Endometrium (tissue), 2 donors: Measurements from ENCODE around the gene CAMK2B.

ENCODE experiments used
- FAIRE-seq: peaks from 2 replicates; lab custom pipeline; 2012; peaks lifted over from hg19 to GRCh38; lab: Jason Lieb, UNC
- donor health status: control.
- donor health status: control.

CAMK2B gene

DNA sequence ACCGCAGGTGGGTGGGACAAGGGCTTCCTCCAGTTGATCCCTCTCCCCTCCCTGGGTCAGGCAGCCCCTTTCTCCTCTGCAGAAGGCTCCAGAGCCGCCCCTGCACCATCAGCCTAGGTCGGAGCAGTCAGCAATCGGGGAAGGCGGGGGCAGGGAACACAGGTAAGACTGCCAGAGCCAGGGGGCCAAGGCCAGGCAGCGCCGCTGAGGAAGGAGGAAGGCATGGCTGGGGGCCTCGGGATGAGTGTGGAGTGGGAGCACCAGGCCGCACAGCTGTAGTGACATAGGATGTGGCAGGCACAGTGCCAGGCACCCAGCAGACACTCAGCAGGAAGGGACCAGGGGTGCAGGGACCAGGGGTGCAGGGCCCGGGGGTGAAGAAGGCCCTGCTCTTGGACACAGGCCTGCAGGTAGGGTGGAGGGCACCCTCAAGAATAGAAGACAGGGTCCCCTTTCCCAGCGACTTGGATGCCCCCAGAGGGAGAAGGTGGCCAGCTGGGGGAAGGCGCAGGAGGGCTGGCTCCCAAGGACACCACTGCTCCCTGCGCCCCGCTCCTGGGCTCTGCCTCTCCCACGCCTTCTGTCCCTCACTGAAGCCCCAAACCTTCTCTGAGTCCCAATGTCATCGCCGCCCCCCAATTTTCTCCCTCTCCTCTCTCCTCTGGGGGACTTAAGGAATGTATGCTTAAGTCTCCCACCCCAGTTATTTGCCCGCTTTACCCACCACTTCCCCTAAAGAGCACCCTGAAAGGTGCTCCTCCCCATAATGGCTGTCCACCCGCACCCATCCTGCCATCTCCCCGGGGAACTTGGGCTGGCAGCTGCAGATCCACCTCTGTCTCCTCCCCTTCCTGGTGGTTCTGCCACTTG is 38.5 kb downstream of the CAMK2B start:
- FAIRE-seq = no peak

- no peak for FAIRE-seq
Measured at GRCh38 chr7:44286182-44286617, 39.2 kb downstream of the CAMK2B start.

- FAIRE-seq = no peak
Measured at GRCh38 chr7:44285561-44285960, 39.8 kb downstream of the CAMK2B start.

DNA sequence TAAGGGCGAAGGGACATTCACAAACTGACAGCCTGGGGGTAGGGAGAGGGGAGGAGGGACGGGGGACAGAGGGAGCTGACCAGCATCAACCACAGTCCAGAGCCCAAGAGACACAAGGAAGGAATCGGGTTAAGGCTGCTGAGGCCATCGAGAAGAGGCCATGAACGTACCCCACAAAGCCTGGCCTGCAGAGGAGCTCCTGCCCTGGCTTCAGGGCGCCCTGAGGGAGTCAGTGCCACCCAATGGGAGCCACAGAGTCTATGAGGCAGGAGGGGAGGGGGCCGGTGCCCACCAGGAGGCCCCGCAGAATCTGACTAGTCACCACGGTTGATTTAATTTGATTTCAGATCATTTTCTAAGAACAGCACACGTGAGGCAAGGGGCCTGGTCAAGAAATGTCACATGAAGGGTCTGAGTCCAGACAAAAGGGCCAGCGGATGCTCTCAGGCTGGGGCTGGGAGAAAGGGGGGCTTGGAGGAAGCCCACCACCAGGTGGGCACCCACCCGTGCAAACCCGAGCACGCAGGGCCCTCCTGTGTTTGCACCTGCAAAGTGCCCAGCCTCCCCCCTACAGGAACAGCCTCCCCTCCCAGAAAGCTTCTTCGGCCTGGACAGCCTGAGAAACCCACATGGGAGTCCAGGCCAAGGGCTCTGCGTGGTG is 40.4 kb downstream of the CAMK2B start:
- FAIRE-seq = no peak

GRCh38 chr7:44284216-44284615 is 41.2 kb downstream of the CAMK2B start:
- FAIRE-seq = no peak

- FAIRE-seq = no peak
Measured at GRCh38 chr7:44283381-44284211, 41.8 kb downstream of the CAMK2B start.

DNA sequence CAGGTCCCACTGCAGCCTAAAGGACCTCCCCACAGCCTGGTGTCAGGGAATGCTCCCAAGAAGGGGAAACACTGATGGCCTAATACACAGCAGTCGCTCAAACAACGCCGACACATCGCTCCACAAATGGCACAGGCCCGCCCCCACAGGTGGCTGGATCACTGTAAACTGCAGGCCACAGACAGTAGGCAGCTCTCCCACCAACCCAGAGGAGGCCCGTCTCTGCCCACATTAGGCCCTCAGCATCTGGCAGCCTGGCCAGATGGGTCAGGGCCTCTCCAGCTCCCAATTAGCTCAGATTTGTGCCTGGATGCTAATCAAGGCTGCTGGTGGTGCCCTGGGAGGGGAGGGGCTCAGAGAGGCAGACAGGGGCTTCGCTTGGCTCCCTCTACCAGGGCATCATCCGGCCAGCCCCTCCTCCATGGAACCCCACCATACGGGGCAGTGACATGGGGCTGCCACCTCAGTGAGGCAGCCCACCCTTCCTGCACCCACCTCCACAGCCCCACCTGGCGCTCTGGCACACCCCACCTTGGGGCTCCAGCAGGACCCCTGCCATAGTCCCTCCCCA is 42.7 kb downstream of the CAMK2B start:
- no peak for FAIRE-seq

DNA sequence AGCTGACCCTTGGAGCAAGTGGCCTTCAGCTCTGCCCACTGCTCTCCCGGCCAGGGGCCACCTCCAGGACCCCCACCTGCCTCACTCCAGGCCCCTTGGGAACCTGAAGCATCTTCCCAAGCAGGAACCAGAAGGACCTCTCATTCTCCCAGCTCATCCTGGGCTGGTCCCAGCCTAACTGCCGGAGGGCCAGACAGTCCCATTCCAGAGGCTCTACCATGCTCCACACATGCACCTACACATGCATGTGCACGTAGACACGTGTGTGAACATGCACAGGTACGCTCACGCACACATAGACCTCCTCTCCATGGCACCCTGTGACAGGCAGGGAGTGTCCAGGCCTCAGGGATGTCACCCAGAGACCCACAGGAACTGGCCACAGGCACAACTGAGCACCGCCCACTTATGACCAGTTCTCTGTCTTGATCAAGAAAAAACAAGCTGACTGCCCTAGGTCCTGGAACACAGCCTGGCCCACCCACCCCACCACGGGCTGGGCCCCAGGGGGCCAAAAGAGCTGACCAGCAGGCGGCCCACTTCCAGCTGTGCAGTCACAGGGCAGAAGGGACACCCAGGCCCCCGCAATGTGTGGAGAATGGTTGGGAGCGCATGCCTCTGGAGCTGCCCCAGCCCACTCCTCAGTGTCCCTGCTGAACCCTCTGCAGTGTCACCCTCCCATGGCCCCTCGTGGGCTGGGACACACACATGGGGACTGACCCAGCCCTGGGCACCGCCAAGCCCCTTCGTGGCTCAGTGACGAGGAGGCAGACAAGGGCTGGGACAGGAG is 43.4 kb downstream of the CAMK2B start:
- no peak for FAIRE-seq

- FAIRE-seq = no peak
Measured at GRCh38 chr7:44280993-44281721, 44.2 kb downstream of the CAMK2B start.

GRCh38 chr7:44280636-44280992 is 44.8 kb downstream of the CAMK2B start:
- FAIRE-seq = no peak

GRCh38 chr7:44279731-44280505 is 45.5 kb downstream of the CAMK2B start:
- FAIRE-seq = no peak

GRCh38 chr7:44279286-44279685 is 46.1 kb downstream of the CAMK2B start:
- no peak for FAIRE-seq

DNA sequence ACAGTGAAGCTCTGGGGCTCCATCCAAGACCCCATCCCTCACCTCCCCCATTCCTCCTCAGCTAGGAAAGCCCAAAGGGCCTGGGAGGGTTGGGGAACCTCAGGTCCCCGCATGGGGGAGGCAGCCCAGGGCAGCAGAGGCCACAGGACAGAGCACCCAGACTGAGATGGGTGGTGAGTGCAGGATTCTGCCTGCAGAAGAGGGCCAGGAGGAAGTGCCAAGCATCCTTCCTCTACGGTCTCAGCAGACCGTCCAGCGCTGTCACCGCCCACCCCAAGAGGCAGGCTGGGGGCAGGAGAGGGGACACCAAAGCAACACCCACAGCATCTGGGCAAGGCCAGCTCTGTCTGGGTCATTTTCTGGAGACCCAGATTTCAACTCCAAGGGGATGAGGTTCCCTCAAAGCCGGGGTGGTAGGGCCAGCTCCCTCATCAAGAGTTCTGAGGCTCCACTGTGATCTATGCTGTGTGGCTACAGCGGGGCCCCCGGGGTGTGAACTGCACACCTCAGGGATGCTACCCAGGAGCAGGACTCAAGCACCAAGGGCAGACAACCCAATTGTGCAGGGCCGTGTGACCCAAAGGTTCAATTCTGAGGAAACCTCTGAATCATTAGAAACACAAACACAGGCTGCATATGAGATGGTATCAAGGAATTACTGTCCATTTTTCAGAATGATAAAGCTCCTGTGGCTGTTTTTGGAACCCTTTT is 46.8 kb downstream of the CAMK2B start:
- FAIRE-seq = no peak

DNA sequence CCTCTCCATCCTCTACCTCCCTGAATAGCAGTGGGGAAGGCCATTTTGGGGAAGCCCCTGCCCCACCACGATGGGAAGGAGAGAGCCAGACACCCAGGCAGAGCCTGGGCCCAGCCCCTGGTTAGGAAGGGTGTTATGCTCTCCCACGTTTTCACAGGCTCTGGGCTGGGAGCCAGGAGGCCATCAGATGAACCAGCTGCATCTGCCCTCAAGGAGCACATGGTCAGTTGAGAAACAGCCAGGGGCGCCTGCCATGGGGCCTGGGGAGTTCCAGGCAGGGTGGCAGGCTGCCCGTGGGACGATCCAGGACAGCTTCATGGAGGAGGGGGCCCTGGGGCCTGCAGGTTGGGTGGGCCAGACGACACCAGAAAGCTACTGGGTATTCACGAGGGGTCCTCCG is 47.5 kb downstream of the CAMK2B start:
- FAIRE-seq = no peak

GRCh38 chr7:44277391-44277790 is 48.0 kb downstream of the CAMK2B start:
- no peak for FAIRE-seq

DNA sequence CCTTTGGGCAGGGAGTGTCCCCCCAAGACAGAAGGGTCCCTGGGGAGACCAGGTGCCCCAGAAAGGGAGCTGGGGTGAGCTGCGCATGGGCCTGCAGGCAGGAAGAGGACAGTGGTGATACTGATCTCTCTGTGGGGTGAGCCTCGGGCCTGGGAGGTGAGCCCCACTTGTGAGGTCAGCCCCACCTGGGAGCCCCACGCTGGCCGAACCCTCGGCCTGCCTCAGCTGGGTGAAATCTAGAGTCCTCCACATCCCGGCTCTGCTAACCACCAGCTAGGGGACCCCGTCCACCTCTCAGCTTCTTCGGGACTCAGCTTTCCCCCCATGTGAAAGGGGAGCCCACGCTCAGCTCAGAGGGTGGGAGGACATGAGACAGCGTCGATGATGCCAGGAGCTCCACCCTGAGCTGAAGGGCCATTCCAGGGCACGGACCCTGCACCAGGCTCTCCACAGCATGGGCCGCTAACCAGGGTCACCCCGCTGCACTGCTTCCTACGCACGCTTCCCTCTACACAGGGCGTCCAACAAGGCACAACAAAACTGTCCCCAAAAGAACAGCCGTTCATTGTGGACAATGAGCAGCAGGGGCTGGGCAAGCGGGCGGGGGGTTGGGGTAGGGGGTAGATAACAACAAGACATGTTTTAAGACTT is 48.7 kb downstream of the CAMK2B start:
- no peak for FAIRE-seq

- FAIRE-seq = no peak
Measured at GRCh38 chr7:44275957-44276570, 49.3 kb downstream of the CAMK2B start.

- FAIRE-seq = no peak
Measured at GRCh38 chr7:44275146-44275545, 50.2 kb downstream of the CAMK2B start.

DNA sequence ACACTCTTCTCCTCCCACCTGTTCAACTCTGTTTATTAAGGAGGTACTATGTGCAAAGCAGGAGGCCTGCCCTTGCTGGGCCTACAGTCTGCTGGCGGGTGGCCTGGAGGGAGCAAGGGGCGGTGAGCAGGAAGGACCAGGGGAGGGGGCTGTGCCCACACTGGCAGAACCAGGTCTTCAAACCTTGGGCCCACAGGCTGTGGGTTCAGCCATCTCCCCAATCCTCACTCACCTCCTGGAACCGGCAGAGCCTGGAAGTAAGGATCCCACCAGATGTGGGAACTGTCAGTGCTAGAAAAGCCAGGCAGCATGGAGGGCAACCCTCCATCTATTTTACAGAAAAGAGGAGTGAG is 50.8 kb downstream of the CAMK2B start:
- FAIRE-seq = no peak
